Stomach (tissue), 9 donors: Measurements from ENCODE around the gene HRH1. TPM values are rescaled to one million over a fixed set of nuclear protein-coding genes. Genes with fewer than 3 reads are reported as not detected.
A peak's percentile ranks its signal among the peaks of the same experiment; 100 is the strongest.

Experiments used
- DNase-seq, 2 donors: peaks; one replicate each; pipeline versions ENCODE4 v3.0.0 to v3.0.0-alpha.2; 2013 to 2019
- H3K27ac ChIP-seq, 5 donors: fragments of 200-600 bp in 4 of 5; sonication (generic) in 4 of 5; one replicate each; pipeline ENCODE4 v1.5.1; 2013 to 2019; ENCODE audit warnings: mild to moderate bottlenecking in 1 of 5, moderate library complexity in 1 of 5
- H3K27me3 ChIP-seq, 3 donors: fragments of 200-600 bp; sonication (generic); one replicate each; pipeline ENCODE4 v1.5.1; 2017 to 2019; ENCODE audit warnings: mixed run types in 1 of 3
- H3K36me3 ChIP-seq, 4 donors: fragments of 200-600 bp; sonication (generic); 1 replicate in 3 of 4; 2 replicates in 1 of 4; pipeline ENCODE4 v1.5.1; 2016 to 2019
- H3K4me1 ChIP-seq, 4 donors: fragments of 200-600 bp; sonication (generic); one replicate each; pipeline ENCODE4 v1.5.1; 2016 to 2019
- H3K4me3 ChIP-seq, 4 donors: fragments of 200-600 bp; sonication (generic) in 3 of 4; one replicate each; pipeline ENCODE4 v1.5.1; 2016 to 2019; ENCODE audit warnings: mild to moderate bottlenecking in 1 of 4
- H3K9me3 ChIP-seq, 4 donors: fragments of 200-600 bp; sonication (generic); one replicate each; pipeline ENCODE4 v1.5.1; 2016 to 2019
- CTCF ChIP-seq, 7 experiments: fragments of 450-650 bp in 4 of 7; fragments of 200-600 bp in 3 of 7; sonication (generic) in 3 of 7; IDR thresholded peaks; one replicate each; pipeline ENCODE4 v1.5.1; 2016 to 2019; ENCODE audit warnings: antibody characterized with exemption in 7 of 7, control low read depth in 2 of 7, mild to moderate bottlenecking in 1 of 7
- EP300 ChIP-seq: sonication (generic); formaldehyde crosslinking; IDR thresholded peaks from one replicate; pipeline ENCODE4 v1.6.1; 2017; ENCODE audit warnings: antibody characterized with exemption
- POLR2A ChIP-seq, 4 donors: fragments of 450-650 bp; IDR thresholded peaks; one replicate each; pipeline ENCODE4 v1.6.1; 2016; ENCODE audit warnings: antibody characterized with exemption in 4 of 4, control low read depth in 2 of 4, mild to moderate bottlenecking in 1 of 4, moderate library complexity in 1 of 4
- POLR2AphosphoS5 ChIP-seq, 3 donors: sonication (generic); formaldehyde crosslinking; IDR thresholded peaks; one replicate each; pipeline ENCODE4 v1.6.1; 2016; ENCODE audit warnings: antibody characterized with exemption in 3 of 3
- WGBS, 5 donors: extraction: QIAGEN DNeasy Blood & Tissue Kit in 3 of 5; methylation state at CpG; one replicate each; pipeline versions ENCODE4 v1.1.5 to v1.1.7; 2013 to 2018; 5-methylcytosine and 5-hydroxymethylcytosine counted together
- intact Hi-C: fragments of 100-400 bp; cut with DNase I; formaldehyde crosslinking; loops from one replicate; pipeline ENCODE4 v1.15.1; 2023; ENCODE audit warnings: low total_unique reads
- polyA plus RNA-seq, 3 donors: library from polyadenylated mRNA; stranded (reverse); fragments of 200-250 nt; gene quantifications; one replicate each; pipeline ENCODE4 v1.2.3, GENCODE V29; 2013
- total RNA-seq, 5 donors: library from RNA; depleted of rRNA; stranded (reverse); fragments of >200 nt; gene quantifications; one replicate each; pipeline versions ENCODE4 v1.1.0 to v1.2.3, GENCODE V29; 2014 to 2016
- donor health status: healthy with polysubstance abuse.
- donor health status: Bipolar disorder and iron deficiency.
- donor health status: healthy.

The HRH1 gene
- total and polyA plus RNA-seq, 8 donors = under 0.01 to 5.0 (median 0.37) TPM; not detected in 1

DNA sequence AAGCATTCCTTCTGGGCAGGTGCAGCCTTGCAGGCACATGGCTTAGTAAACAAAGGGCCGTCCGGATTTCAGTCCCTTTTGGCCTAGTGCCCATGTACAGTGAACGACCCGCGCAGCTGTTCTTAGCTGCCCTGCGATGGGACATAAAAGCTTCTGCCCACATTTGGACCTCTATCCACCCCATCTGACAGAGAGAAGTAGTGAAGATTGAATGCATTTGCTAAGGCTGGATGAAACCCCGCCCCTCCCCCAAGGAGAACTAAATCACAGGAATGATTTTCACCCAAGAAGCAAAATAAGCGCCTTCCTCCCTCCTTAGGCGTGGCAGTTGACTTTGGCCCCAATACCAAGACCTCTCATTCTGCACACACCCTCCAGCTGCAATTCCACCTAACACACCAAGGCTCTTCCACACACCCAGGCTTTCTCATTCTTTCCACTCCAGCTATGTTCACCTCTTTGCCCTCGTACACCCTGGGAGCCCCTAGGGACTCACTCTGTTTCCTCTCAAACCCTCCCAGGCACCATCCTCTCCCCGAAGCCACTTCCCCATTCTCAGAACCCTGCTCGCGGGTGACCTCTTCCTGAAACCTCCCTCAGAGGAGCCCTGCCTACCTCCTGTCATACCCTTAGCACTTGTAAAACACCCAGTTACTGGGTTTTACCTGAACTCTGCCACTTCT is 14.1 kb upstream of the HRH1 start:
- intact Hi-C loops = no loop called here
- 15 to 23% (median 21%) methylated on average over 12 to 13 of the region's 13 CpGs for WGBS, 5 donors
- Histone ChIP-seq H3K4me3 (no peak overlapping the region), H3K9me3 (no peaks in the 10 kb centered on the region), H3K27me3 (no peaks in the 10 kb centered on the region), H3K36me3 (no peaks in the 10 kb centered on the region), H3K27ac (no peak overlapping the region), H3K4me1 (peaks cover 8 to 16% (median 9%) of the 10 kb centered on the region in 4 donors)
- TF ChIP-seq EP300 (no peak), POLR2AphosphoS5 (IDR thresholded peaks at IDR 0.05) (no peak), POLR2A (IDR thresholded peaks at IDR 0.05) (no peak), CTCF (IDR thresholded peaks at IDR 0.05) (no peak)
- DNase-seq = peak; percentile 27 to 67

- H3K9me3 ChIP-seq = no peaks in the 10 kb centered on the region
- 30 to 57% (median 45%) methylated on average over 2 of the region's 2 CpGs for WGBS, 5 donors
- H3K27me3 ChIP-seq = no peaks in the 10 kb centered on the region
- H3K36me3 ChIP-seq = no peaks in the 10 kb centered on the region
- intact Hi-C loops = no loop called here
- H3K27ac ChIP-seq = no peak overlapping the region
- DNase-seq = no peak
- TF ChIP-seq POLR2AphosphoS5 (IDR thresholded peaks at IDR 0.05) (no peak), EP300 (no peak), POLR2A (IDR thresholded peaks at IDR 0.05) (no peak), CTCF (IDR thresholded peaks at IDR 0.05) (no peak)
- no peak overlapping the region for H3K4me3 ChIP-seq
- H3K4me1 ChIP-seq = peaks cover 8 to 16% (median 9%) of the 10 kb centered on the region in 4 donors
Measured at GRCh38 chr3:11140713-11141104, 13.6 kb upstream of the HRH1 start.

DNA sequence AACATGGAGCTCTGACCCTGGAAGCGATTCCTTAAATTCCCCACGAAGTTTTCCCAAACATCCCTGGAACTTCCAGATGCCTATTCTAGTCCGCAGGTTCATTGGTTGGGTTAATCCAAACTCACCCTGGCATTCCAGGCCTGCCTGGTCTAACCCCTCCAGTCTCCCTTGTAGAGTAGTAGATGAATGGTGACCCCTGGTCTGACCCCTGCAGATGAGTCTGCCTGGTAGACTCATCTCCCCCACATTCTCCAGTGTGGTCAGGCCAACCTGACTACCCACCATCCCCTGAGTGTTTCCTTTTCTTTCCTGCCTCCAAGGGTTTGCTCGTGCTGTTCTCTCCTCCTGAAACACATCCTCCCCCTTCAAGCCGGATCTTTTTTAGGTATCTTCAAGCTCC is 10.8 kb upstream of the HRH1 start:
- H3K4me3 ChIP-seq = no peak overlapping the region
- TF ChIP-seq EP300 (no peak), CTCF (IDR thresholded peaks at IDR 0.05) (no peak), POLR2A (IDR thresholded peaks at IDR 0.05) (no peak), POLR2AphosphoS5 (IDR thresholded peaks at IDR 0.05) (no peak)
- intact Hi-C loops = no loop called here
- H3K4me1 ChIP-seq = peaks cover 8 to 16% (median 9%) of the 10 kb centered on the region in 4 donors
- 89 to 96% (median 91%) methylated on average over 5 of the region's 5 CpGs for WGBS, 5 donors
- no peaks in the 10 kb centered on the region for H3K27me3 ChIP-seq
- no peak for DNase-seq
- no peaks in the 10 kb centered on the region for H3K36me3 ChIP-seq
- H3K27ac ChIP-seq = no peak overlapping the region
- no peaks in the 10 kb centered on the region for H3K9me3 ChIP-seq

DNA sequence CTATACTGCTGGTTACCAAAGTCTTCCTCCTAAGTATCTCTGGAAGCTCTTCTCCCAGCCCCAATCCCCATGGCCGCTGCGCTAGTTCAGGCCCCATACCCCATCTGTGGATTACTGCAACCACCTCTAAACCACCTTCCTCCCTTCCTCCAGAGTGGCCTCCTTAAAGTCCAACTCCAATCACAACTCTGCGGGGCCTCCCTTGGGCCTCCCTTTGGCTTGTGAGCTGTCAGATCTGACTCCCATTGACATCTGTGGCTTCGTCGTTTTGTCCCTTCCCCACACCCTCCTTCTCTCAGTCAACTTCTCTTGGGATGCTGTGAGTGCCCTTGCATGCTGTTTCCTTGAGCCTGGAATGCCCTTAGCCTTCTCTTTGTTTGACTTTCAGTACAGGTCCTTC is 9.3 kb upstream of the HRH1 start:
- no peak overlapping the region for H3K27ac ChIP-seq
- 74 to 79% (median 78%) methylated on average over 5 of the region's 5 CpGs for WGBS, 5 donors
- H3K36me3 ChIP-seq = no peaks in the 10 kb centered on the region
- H3K4me3 ChIP-seq = no peak overlapping the region
- TF ChIP-seq POLR2AphosphoS5 (IDR thresholded peaks at IDR 0.05) (no peak), EP300 (no peak), POLR2A (IDR thresholded peaks at IDR 0.05) (no peak), CTCF (IDR thresholded peaks at IDR 0.05) (no peak)
- intact Hi-C loops = no loop called here
- peaks cover 2 to 8% (median 6%) of the 10 kb centered on the region in 4 donors for H3K4me1 ChIP-seq
- DNase-seq = no peak
- H3K27me3 ChIP-seq = no peaks in the 10 kb centered on the region
- no peaks in the 10 kb centered on the region for H3K9me3 ChIP-seq
